ENCODE results near the gene CCDC89. TPM values are rescaled to one million over a fixed set of nuclear protein-coding genes. Genes with fewer than 3 reads are reported as not detected.
"Not testable (repeated sequence)": the region's sequence is repeated elsewhere in the genome, so short reads cannot be mapped to it uniquely, and the experiment has no call there.

CCDC89 gene
- total and polyA plus RNA-seq, 2 of the 13 experiments (the other 11 are each of a cell fraction or from before 2014, with no cell fraction given): 0.13 to 0.38 TPM

DNA sequence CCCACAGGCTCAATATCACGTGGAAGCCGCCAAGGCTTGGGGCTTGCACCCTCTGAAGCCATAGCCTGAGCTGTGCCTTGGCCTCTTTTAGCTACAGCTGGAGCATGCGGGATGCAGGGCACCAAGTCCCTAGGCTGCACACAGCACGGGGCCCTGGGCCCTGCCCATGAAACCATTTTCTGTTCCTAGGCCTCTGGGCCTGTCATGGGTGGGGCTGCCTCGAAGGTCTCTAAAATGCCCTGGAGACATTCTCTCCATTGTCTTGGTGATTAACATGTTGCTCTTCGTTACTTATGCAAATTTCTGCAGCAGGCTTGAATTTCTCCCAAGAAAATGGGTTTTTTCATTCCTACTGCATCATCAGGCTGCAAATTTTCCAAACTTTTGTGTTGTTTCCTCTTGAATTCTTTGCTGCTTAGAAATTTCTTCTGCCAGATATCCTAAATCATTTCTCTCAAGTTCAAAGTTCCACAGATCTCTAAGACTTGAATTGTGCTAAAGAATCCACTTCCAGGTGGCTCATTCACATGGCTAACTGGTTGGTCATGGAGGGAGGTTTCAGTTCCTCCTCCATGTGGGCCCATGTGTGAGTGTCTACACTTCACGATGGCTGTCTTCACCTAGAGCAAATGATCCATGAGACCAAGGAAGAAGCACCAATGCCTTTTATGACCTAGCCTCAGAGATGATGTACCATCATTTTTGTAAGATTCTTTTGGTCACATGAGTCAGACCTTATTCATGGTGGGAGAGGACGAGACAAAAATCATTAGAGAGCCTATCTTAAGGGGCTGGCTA, 13.7 kb downstream of the CCDC89 start (continued):
- TF ChIP-seq, protein P1, sequence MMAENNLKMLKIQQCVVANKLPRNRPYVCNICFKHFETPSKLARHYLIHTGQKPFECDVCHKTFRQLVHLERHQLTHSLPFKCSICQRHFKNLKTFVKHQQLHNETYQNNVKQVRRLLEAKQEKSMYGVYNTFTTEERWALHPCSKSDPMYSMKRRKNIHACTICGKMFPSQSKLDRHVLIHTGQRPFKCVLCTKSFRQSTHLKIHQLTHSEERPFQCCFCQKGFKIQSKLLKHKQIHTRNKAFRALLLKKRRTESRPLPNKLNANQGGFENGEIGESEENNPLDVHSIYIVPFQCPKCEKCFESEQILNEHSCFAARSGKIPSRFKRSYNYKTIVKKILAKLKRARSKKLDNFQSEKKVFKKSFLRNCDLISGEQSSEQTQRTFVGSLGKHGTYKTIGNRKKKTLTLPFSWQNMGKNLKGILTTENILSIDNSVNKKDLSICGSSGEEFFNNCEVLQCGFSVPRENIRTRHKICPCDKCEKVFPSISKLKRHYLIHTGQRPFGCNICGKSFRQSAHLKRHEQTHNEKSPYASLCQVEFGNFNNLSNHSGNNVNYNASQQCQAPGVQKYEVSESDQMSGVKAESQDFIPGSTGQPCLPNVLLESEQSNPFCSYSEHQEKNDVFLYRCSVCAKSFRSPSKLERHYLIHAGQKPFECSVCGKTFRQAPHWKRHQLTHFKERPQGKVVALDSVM (CRISPR knock-in tag; IDR thresholded peaks at IDR 0.05): no peak
- TF ChIP-seq BCL6 (CRISPR knock-in tag; IDR thresholded peaks at IDR 0.05): no peak
- TF ChIP-seq NFIB (CRISPR knock-in tag; IDR thresholded peaks at IDR 0.05; ENCODE audit: borderline replicate concordance): no peak

DNA sequence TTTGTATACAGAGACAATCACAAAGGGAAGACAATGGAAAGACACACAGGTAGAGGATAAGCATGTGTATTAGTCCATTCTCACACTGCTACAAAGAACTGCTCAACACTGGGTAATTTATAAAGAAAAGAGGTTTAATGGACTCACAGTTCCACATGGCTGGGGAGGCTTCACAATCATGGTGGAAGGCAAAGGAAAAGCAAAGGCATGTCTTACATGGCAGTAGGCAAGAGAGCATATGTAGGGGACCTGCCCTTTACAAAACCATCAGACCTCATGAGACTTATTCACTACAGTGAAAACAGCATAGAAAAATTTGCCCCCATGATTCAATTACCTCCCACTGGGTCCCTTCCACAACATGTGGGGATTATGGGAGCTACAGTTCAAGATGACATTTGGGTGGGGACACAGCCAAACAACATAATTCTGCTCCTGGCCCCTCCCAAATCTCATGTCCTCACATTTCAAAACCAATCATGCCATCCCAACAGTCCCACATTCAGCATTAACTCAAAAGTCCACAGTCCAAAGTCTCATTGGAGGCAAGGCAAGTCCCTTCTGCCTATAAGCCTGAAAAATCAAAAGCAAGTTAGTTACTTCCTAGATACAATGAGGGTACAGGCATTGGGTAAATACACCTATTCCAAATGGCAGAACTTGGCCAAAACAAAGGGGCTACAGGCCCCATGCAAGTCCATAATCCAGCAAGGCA, 14.9 kb downstream of the CCDC89 start:
- DNase-seq (ENCODE audit: low spot score) (peak; percentile 24), ATAC-seq (peak; percentile 39; the same call in 1 of the 3 replicates)
- in situ Hi-C loops (cut with HindIII; ENCODE audit: extremely low pct_ligation_motif_present, low pct_unique_long_range_greater_than_20kb); H3K9me3 ChIP-seq (ENCODE audit: low read length); H3K27ac ChIP-seq (ENCODE audit: extremely low read length, insufficient read depth, low read length); BruUV-seq (replicated peaks); H3K4me2 ChIP-seq (ENCODE audit: low read depth, low read length); H3K4me3 ChIP-seq (replicated peaks in 1 of 3; ENCODE audit: insufficient read depth in 1 of 3, low read depth in 2 of 3, low read length in 3 of 3); H3K79me2 ChIP-seq (ENCODE audit: insufficient read depth, low read length); H2AFZ ChIP-seq (ENCODE audit: low read length); H3K36me3 ChIP-seq (replicated peaks in 1 of 2; ENCODE audit: control insufficient read depth in 1 of 2, insufficient read depth in 2 of 2, low read length in 2 of 2); H3K27me3 ChIP-seq (ENCODE audit: control insufficient read depth in 1 of 2, insufficient read depth in 2 of 2, low read length in 2 of 2); H3K9ac ChIP-seq (ENCODE audit: insufficient read depth, low read depth, low read length); H4K20me1 ChIP-seq (ENCODE audit: insufficient read depth, low read length); POLR2A ChIA-PET; CTCF ChIA-PET (ENCODE audit: low intra/inter-chr PET ratio, low total read pairs); intact Hi-C loops (cut with micrococcal nuclease; ENCODE audit: unreplicated experiment); FAIRE-seq: not testable (repeated sequence)
- H3K4me1 ChIP-seq (ENCODE audit: insufficient read depth, low read length): peaks cover 19% of the 10 kb centered on the region
- TF ChIP-seq ZNF644 (CRISPR knock-in tag; IDR thresholded peaks at IDR 0.05; ENCODE audit: low read depth): peak; percentile 34; the same call in 1 of the 2 replicates
- peak; percentile 69 for TF ChIP-seq HNF4A (CRISPR knock-in tag; IDR thresholded peaks at IDR 0.05)
- peak; percentile 82; the same call in 1 of the 2 replicates for TF ChIP-seq ZNF431 (CRISPR knock-in tag; IDR thresholded peaks at IDR 0.05; ENCODE audit: borderline replicate concordance, low read depth)

Measured in HepG2 (cell line).